D721Med (cell line): Measurements from ENCODE around the gene INO80.

Experiments used
- DNase-seq: peaks from one replicate; pipeline ENCODE4 v3.0.0; 2011; ENCODE audit warnings: low spot score; ENCODE audit not compliant: insufficient read length
- FAIRE-seq: peaks from 2 replicates; lab custom pipeline; 2011; peaks lifted over from hg19 to GRCh38; lab: Jason Lieb, UNC
- TF ChIP-seq, protein P1 (sequence below): IDR thresholded peaks from 2 replicates; pipeline ENCODE4 v1.5.1; 2012; ENCODE audit warnings: mild to moderate bottlenecking, control low read depth; ENCODE audit not compliant: insufficient read depth; ENCODE audit errors: missing control alignments

INO80 gene

GRCh38 chr15:40936709-40937666 is 179.1 kb downstream of the INO80 start:
- no peak for DNase-seq
- TF ChIP-seq, protein P1, sequence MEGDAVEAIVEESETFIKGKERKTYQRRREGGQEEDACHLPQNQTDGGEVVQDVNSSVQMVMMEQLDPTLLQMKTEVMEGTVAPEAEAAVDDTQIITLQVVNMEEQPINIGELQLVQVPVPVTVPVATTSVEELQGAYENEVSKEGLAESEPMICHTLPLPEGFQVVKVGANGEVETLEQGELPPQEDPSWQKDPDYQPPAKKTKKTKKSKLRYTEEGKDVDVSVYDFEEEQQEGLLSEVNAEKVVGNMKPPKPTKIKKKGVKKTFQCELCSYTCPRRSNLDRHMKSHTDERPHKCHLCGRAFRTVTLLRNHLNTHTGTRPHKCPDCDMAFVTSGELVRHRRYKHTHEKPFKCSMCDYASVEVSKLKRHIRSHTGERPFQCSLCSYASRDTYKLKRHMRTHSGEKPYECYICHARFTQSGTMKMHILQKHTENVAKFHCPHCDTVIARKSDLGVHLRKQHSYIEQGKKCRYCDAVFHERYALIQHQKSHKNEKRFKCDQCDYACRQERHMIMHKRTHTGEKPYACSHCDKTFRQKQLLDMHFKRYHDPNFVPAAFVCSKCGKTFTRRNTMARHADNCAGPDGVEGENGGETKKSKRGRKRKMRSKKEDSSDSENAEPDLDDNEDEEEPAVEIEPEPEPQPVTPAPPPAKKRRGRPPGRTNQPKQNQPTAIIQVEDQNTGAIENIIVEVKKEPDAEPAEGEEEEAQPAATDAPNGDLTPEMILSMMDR, result no peak
- FAIRE-seq, result no peak

DNA sequence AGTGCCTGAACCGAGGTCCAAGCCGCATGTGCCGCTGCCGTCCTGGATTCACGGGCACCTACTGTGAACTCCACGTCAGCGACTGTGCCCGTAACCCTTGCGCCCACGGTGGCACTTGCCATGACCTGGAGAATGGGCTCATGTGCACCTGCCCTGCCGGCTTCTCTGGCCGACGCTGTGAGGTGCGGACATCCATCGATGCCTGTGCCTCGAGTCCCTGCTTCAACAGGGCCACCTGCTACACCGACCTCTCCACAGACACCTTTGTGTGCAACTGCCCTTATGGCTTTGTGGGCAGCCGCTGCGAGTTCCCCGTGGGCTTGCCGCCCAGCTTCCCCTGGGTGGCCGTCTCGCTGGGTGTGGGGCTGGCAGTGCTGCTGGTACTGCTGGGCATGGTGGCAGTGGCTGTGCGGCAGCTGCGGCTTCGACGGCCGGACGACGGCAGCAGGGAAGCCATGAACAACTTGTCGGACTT is 179.8 kb downstream of the INO80 start:
- DNase-seq (no peak), FAIRE-seq (no peak)
- TF ChIP-seq, protein P1, result no peak

- FAIRE-seq, result no peak
- no peak for DNase-seq
- TF ChIP-seq, protein P1, result no peak
Measured at GRCh38 chr15:40934457-40934856, 181.6 kb downstream of the INO80 start.

DNA sequence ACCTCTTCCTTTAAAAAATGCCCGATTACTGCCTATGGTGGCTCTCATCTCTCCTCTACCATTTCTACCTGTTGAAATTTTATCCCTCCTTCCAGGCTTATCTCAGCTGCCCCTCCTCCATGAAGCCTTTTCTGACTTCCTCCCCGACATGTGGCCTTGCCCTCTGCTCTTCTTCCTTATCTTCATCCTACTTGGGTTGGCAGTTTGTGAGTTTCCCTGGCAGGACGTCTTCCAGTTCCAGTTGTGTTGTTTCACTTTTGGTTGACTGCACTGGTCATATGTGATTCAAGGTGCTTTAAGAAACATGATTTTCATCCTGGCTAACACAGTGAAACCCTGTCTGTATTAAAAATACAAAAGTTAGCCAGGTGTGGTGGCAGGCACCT is 182.6 kb downstream of the INO80 start:
- FAIRE-seq (no peak), DNase-seq (no peak)
- TF ChIP-seq, protein P1, result no peak

GRCh38 chr15:40932649-40933516 is 183.2 kb downstream of the INO80 start:
- TF ChIP-seq, protein P1, result no peak
- DNase-seq, result no peak
- FAIRE-seq, result no peak

DNA sequence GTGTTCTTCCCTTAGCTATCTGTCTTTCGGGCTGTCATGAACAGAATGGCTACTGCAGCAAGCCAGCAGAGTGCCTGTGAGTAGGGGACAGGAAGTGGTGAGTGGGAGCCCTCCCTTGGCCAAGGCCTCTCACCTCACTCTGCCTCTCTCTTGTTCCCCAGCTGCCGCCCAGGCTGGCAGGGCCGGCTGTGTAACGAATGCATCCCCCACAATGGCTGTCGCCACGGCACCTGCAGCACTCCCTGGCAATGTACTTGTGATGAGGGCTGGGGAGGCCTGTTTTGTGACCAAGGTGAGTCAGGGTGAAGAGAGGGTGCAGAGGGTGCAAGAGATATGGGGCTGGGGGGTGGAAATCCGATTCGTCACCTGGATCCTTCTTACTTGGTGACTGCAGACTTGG is 183.9 kb downstream of the INO80 start:
- DNase-seq (no peak), FAIRE-seq (no peak)
- TF ChIP-seq, protein P1, result no peak
